ENCODE data around the gene UQCC2. TPM values are rescaled to one million over a fixed set of nuclear protein-coding genes. Genes with fewer than 3 reads are reported as not detected.

The UQCC2 gene
- total RNA-seq, 1 donor from 2014 or later: 79.4 TPM

DNA sequence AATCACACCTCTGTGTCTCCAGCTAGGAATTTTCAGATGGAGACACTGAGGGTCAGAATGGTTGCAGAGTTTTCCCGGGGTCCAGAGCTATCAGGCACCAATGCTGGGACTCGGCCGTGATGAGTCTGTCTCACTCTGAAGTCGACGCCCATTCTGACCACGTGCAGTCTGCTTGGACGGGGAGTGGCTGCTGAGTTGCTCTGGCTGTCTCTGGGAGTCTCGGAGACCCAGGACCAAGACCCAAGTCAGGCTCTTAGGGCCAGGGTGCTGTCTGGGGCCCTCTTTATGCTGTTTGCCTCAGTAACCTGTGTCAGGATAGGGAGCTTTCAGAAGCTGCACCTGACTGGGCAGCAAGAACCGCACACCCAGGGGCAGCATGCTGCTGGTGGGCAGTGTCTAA, 30.6 kb upstream of the UQCC2 start:
- no peak for TF ChIP-seq CTCF (IDR thresholded peaks at IDR 0.05; ENCODE audit: unreplicated experiment)
- no peak for DNase-seq (ENCODE audit: low spot score in 2 of 2, unreplicated experiment in 2 of 2)
- no peaks in the 10 kb centered on the region for H3K9me3 Mint-ChIP-seq
- no peak overlapping the region for H3K27ac Mint-ChIP-seq
- no peaks in the 10 kb centered on the region for H3K27me3 Mint-ChIP-seq (ENCODE audit: low read depth)
- H3K4me1 Mint-ChIP-seq: peaks cover 45% of the 10 kb centered on the region
- no peaks in the 10 kb centered on the region for H3K36me3 Mint-ChIP-seq
- no peak overlapping the region for H3K4me3 Mint-ChIP-seq

GRCh38 chr6:33740794-33741193, 29.3 kb upstream of the UQCC2 start:
- H3K27ac Mint-ChIP-seq: no peak overlapping the region
- no peak for TF ChIP-seq CTCF (IDR thresholded peaks at IDR 0.05; ENCODE audit: unreplicated experiment)

GRCh38 chr6:33740204-33740608, 28.7 kb upstream of the UQCC2 start:
- Mint-ChIP-seq H3K4me3 (no peak overlapping the region), H3K27me3 (ENCODE audit: low read depth) (no peaks in the 10 kb centered on the region), H3K9me3 (no peaks in the 10 kb centered on the region), H3K4me1 (peaks cover 28% of the 10 kb centered on the region), H3K27ac (no peak overlapping the region), H3K36me3 (no peaks in the 10 kb centered on the region)
- DNase-seq (ENCODE audit: low spot score in 2 of 2, unreplicated experiment in 2 of 2): no peak
- no peak for TF ChIP-seq CTCF (IDR thresholded peaks at IDR 0.05; ENCODE audit: unreplicated experiment)

More at GRCh38 chr6:33740794-33741193, 29.3 kb upstream of the UQCC2 start:
- no peak for DNase-seq (ENCODE audit: low spot score in 2 of 2, unreplicated experiment in 2 of 2)
- Mint-ChIP-seq H3K27me3 (ENCODE audit: low read depth) (no peaks in the 10 kb centered on the region), H3K36me3 (no peaks in the 10 kb centered on the region), H3K9me3 (no peaks in the 10 kb centered on the region), H3K4me3 (no peak overlapping the region), H3K4me1 (peaks cover 33% of the 10 kb centered on the region)

DNA sequence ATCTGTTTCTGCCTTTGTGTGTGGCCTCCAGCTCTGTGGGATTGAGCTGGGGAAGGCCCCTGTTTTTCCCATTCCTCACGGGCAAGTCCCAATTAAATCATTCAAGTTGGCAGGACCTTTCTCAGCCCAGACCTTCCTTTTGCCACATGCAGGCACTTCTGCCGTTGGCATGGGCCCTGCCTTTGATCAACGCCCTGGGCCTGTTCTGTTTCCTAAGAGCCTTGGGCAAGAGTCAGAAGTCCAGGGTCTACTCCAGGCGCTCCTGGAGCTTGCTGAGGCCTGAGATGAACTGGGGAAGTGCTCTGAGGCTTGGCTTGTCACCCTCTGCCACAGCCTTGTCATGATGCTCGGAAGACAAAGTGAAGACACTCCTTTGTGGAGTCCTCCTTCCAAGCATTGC, 28.1 kb upstream of the UQCC2 start:
- no peak for DNase-seq (ENCODE audit: low spot score in 2 of 2, unreplicated experiment in 2 of 2)
- TF ChIP-seq CTCF (IDR thresholded peaks at IDR 0.05; ENCODE audit: unreplicated experiment): no peak
- H3K4me1 Mint-ChIP-seq: peaks cover 24% of the 10 kb centered on the region
- H3K27ac Mint-ChIP-seq: no peak overlapping the region
- no peaks in the 10 kb centered on the region for H3K9me3 Mint-ChIP-seq
- no peaks in the 10 kb centered on the region for H3K27me3 Mint-ChIP-seq (ENCODE audit: low read depth)
- no peaks in the 10 kb centered on the region for H3K36me3 Mint-ChIP-seq
- no peak overlapping the region for H3K4me3 Mint-ChIP-seq

GRCh38 chr6:33738879-33739278, 27.4 kb upstream of the UQCC2 start:
- no peaks in the 10 kb centered on the region for H3K27me3 Mint-ChIP-seq (ENCODE audit: low read depth)
- DNase-seq (ENCODE audit: low spot score in 2 of 2, unreplicated experiment in 2 of 2): no peak

More at GRCh38 chr6:33738879-33739278, 27.4 kb upstream of the UQCC2 start:
- H3K4me1 Mint-ChIP-seq: peaks cover 17% of the 10 kb centered on the region
- no peaks in the 10 kb centered on the region for H3K36me3 Mint-ChIP-seq
- H3K9me3 Mint-ChIP-seq: no peaks in the 10 kb centered on the region
- TF ChIP-seq CTCF (IDR thresholded peaks at IDR 0.05; ENCODE audit: unreplicated experiment): no peak
- no peak overlapping the region for H3K4me3 Mint-ChIP-seq
- H3K27ac Mint-ChIP-seq: no peak overlapping the region
